ENCODE measurements around the gene NRIP1. TPM values are rescaled to one million over a fixed set of nuclear protein-coding genes. Genes with fewer than 3 reads are reported as not detected.

NRIP1 gene
- total and polyA plus RNA-seq, 9 of the 15 experiments (the other 6 are each of a cell fraction or from before 2014, with no cell fraction given) = 4.3 to 42.8 (median 19.6) TPM

DNA sequence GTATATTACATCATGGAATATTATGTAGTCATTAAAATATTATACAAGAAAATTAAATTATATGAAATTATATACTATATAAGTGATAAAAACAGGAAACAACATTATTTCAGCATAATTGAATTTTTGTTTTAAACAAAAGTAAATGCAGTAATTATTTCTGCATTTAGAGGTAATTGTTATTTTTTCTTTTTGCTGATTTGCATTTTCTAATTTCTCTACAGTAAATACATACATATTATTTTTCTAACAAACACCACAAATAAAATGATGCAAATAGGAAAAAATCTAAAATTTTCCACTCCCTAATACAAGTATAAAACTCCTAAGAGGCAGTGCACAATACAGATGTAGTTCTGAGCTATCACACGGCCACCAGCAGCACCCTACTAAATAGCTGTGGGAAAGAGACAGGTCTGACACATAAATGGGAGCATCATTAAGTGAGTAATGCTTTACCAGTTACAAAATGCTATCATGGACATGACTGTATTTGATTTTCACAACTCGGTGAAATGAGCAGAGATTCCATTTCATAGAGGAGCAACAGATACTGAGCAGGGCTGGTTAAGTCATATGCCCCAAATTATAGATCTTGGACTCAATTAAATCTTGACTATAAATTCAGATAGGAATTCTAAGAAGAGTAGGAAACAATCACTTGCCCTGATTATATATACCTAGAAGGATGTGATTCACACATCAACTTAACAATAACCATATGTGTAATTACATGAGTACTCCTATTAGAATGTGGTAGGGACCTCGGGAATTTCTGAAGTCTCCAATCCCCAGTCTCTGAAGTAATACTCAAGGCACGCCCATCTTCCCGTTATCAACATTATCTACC is 49.0 kb downstream of the NRIP1 start:
- DNase-seq (ENCODE audit: extremely low read depth in 1 of 4, low spot score in 3 of 4) (no peak), ATAC-seq (no peak), FAIRE-seq (no peak)
- Histone ChIP-seq H2AFZ (ENCODE audit: low read depth, low read length) (no peak overlapping the region), H3K27ac (ENCODE audit: extremely low read depth, low read depth, low read length) (no peak overlapping the region), H4K20me1 (replicated peaks; ENCODE audit: control insufficient read depth, insufficient read depth, low read length) (no peaks in the 10 kb centered on the region), H3K9ac (ENCODE audit: insufficient read depth in 1 of 2, low read depth in 2 of 2, low read length in 2 of 2) (no peak overlapping the region), H3K4me3 (no peak overlapping the region), H3K9me3 (replicated peaks; ENCODE audit: control insufficient read depth, insufficient read depth, low read depth, low read length) (no peaks in the 10 kb centered on the region), H3K36me3 (ENCODE audit: control insufficient read depth, insufficient read depth, low read length) (peaks cover 10% of the 10 kb centered on the region; the same call in 2 of the 3 replicates), H3K79me2 (ENCODE audit: control insufficient read depth, insufficient read depth, low read length) (peaks cover 71% of the 10 kb centered on the region), H3K4me1 (replicated peaks in 1 of 2; ENCODE audit: control insufficient read depth in 2 of 2, insufficient read depth in 2 of 2, low read length in 2 of 2) (peaks cover 0 to 4% of the 10 kb centered on the region in 2 experiments; a peak in 1 of 5 replicates), H3K4me2 (ENCODE audit: insufficient read depth, low read length) (no peak overlapping the region), H3K9me1 (ENCODE audit: control insufficient read depth, insufficient read depth, low read length) (no peaks in the 10 kb centered on the region), H3K27me3 (ENCODE audit: control insufficient read depth in 2 of 2, insufficient read depth in 2 of 2, low read length in 2 of 2) (no peaks in the 10 kb centered on the region)
- ChIA-PET CTCF (ENCODE audit: low intra/inter-chr PET ratio) (no interaction called here), POLR2A (no interaction called here)
- 73% methylated on average over 5 of the region's 5 CpGs for WGBS (ENCODE audit: insufficient coverage, low coverage, missing lambda C conversion rate)
- in situ Hi-C loops (cut with MboI) (no loop called here), intact Hi-C loops (cut with micrococcal nuclease) (no loop called here)
- no TSS peak for BruUV-seq (replicated peaks)
- TF ChIP-seq C11orf30 (IDR thresholded peaks at IDR 0.05; ENCODE audit: low read depth) (peak; percentile 71), MECOM (CRISPR knock-in tag; IDR thresholded peaks at IDR 0.05) (no peak), NFXL1 (CRISPR knock-in tag; IDR thresholded peaks at IDR 0.05) (no peak), BMI1 (IDR thresholded peaks at IDR 0.05; ENCODE audit: low read length) (no peak), ZNF121 (CRISPR knock-in tag; conservative IDR thresholded peaks at IDR 0.05) (no peak), KAT8 (IDR thresholded peaks at IDR 0.05; ENCODE audit: low read depth) (no peak), TCF7L2 (IDR thresholded peaks at IDR 0.05; ENCODE audit: low read depth, low read length) (no peak), ZNF316 (IDR thresholded peaks at IDR 0.05) (peak; percentile 72)
- TF ChIP-seq, protein P1, sequence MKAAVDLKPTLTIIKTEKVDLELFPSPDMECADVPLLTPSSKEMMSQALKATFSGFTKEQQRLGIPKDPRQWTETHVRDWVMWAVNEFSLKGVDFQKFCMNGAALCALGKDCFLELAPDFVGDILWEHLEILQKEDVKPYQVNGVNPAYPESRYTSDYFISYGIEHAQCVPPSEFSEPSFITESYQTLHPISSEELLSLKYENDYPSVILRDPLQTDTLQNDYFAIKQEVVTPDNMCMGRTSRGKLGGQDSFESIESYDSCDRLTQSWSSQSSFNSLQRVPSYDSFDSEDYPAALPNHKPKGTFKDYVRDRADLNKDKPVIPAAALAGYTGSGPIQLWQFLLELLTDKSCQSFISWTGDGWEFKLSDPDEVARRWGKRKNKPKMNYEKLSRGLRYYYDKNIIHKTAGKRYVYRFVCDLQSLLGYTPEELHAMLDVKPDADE (conservative IDR thresholded peaks at IDR 0.05; ENCODE audit: control insufficient read depth, low read depth, low read length) = no peak
- TF ChIP-seq, protein P2, sequence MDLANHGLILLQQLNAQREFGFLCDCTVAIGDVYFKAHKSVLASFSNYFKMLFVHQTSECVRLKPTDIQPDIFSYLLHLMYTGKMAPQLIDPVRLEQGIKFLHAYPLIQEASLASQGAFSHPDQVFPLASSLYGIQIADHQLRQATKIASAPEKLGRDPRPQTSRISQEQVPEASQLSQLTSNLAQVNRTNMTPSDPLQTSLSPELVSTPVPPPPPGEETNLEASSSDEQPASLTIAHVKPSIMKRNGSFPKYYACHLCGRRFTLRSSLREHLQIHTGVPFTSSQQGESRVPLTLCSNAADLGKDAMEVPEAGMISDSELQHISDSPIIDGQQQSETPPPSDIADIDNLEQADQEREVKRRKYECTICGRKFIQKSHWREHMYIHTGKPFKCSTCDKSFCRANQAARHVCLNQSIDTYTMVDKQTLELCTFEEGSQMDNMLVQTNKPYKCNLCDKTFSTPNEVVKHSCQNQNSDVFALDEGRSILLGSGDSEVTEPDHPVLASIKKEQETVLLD (IDR thresholded peaks at IDR 0.05) = no peak
- TF ChIP-seq, protein P3, sequence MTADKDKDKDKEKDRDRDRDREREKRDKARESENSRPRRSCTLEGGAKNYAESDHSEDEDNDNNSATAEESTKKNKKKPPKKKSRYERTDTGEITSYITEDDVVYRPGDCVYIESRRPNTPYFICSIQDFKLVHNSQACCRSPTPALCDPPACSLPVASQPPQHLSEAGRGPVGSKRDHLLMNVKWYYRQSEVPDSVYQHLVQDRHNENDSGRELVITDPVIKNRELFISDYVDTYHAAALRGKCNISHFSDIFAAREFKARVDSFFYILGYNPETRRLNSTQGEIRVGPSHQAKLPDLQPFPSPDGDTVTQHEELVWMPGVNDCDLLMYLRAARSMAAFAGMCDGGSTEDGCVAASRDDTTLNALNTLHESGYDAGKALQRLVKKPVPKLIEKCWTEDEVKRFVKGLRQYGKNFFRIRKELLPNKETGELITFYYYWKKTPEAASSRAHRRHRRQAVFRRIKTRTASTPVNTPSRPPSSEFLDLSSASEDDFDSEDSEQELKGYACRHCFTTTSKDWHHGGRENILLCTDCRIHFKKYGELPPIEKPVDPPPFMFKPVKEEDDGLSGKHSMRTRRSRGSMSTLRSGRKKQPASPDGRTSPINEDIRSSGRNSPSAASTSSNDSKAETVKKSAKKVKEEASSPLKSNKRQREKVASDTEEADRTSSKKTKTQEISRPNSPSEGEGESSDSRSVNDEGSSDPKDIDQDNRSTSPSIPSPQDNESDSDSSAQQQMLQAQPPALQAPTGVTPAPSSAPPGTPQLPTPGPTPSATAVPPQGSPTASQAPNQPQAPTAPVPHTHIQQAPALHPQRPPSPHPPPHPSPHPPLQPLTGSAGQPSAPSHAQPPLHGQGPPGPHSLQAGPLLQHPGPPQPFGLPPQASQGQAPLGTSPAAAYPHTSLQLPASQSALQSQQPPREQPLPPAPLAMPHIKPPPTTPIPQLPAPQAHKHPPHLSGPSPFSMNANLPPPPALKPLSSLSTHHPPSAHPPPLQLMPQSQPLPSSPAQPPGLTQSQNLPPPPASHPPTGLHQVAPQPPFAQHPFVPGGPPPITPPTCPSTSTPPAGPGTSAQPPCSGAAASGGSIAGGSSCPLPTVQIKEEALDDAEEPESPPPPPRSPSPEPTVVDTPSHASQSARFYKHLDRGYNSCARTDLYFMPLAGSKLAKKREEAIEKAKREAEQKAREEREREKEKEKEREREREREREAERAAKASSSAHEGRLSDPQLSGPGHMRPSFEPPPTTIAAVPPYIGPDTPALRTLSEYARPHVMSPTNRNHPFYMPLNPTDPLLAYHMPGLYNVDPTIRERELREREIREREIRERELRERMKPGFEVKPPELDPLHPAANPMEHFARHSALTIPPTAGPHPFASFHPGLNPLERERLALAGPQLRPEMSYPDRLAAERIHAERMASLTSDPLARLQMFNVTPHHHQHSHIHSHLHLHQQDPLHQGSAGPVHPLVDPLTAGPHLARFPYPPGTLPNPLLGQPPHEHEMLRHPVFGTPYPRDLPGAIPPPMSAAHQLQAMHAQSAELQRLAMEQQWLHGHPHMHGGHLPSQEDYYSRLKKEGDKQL (CRISPR knock-in tag; IDR thresholded peaks at IDR 0.05; ENCODE audit: borderline replicate concordance) = no peak

Measured in K562 (cell line).